HUES48 (cell line): ENCODE results near the gene TRPM2.

Experiments
- H3K27ac ChIP-seq: one replicate; pipeline ENCODE4 v1.7.0; 2013; ENCODE audit warnings: low read depth, low read length, inconsistent platforms
- H3K27me3 ChIP-seq: 2 replicates; pipeline ENCODE4 v1.6.1; 2013; ENCODE audit warnings: mild to moderate bottlenecking, low read length; ENCODE audit not compliant: control insufficient read depth, insufficient read depth
- H3K36me3 ChIP-seq: 2 replicates; pipeline ENCODE4 v1.6.1; 2013; ENCODE audit warnings: low read length; ENCODE audit not compliant: control insufficient read depth, insufficient read depth
- H3K4me1 ChIP-seq: 2 replicates; pipeline ENCODE4 v1.6.1; 2013; ENCODE audit warnings: mild to moderate bottlenecking, low read length; ENCODE audit not compliant: control insufficient read depth, insufficient read depth
- H3K4me3 ChIP-seq: 2 replicates; pipeline ENCODE4 v1.5.1; 2013; ENCODE audit warnings: mild to moderate bottlenecking, low read depth, low read length
- H3K9ac ChIP-seq: 2 replicates; pipeline ENCODE4 v1.6.1; 2013; ENCODE audit warnings: mild to moderate bottlenecking, low read depth, low read length, moderate library complexity
- H3K9me3 ChIP-seq: 2 replicates; pipeline ENCODE4 v1.6.1; 2013; ENCODE audit warnings: low read length; ENCODE audit not compliant: control insufficient read depth, insufficient read depth

Gene TRPM2

GRCh38 chr21:44428281-44428960 is 75.0 kb downstream of the TRPM2 start:
- Histone ChIP-seq H3K4me1 (no peaks in the 10 kb centered on the region), H3K27me3 (no peaks in the 10 kb centered on the region), H3K4me3 (no peak overlapping the region), H3K9me3 (peaks cover 11% of the 10 kb centered on the region), H3K36me3 (no peaks in the 10 kb centered on the region), H3K9ac (no peak overlapping the region), H3K27ac (no peak overlapping the region)

- Histone ChIP-seq H3K9me3 (peaks cover 11% of the 10 kb centered on the region), H3K27ac (no peak overlapping the region), H3K36me3 (no peaks in the 10 kb centered on the region), H3K4me3 (no peak overlapping the region), H3K9ac (no peak overlapping the region), H3K4me1 (no peaks in the 10 kb centered on the region), H3K27me3 (no peaks in the 10 kb centered on the region)
These were observed 76.5 kb downstream of the TRPM2 start for GRCh38 chr21:44429894-44430293.

DNA sequence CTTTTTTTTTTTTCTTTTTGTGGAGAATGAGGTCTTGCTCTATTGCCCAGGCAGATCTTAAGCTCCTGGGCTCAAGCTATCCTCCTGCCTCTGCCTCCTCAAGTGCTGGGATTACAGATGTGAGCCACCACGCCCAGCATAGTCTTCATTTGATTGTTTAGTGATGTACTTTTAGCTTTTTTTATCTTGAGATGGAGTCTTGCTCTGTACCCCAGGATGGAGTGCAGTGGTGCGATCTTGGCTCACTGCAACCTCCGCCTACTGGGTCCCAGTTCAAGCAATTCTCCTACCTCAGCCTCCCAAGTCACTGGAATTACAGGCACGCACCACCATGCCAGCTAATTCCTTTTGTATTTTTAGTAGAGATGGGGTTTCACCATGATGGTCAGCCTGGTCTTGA is 77.9 kb downstream of the TRPM2 start:
- Histone ChIP-seq H3K9ac (no peak overlapping the region), H3K36me3 (no peaks in the 10 kb centered on the region), H3K27ac (no peak overlapping the region), H3K4me3 (no peak overlapping the region), H3K27me3 (no peaks in the 10 kb centered on the region), H3K4me1 (no peaks in the 10 kb centered on the region), H3K9me3 (peaks cover 11% of the 10 kb centered on the region)

GRCh38 chr21:44432841-44433790 is 79.7 kb downstream of the TRPM2 start:
- no peaks in the 10 kb centered on the region for H3K36me3 ChIP-seq
- H3K27ac ChIP-seq, result no peak overlapping the region
- H3K4me3 ChIP-seq, result no peak overlapping the region
- H3K9me3 ChIP-seq, result peaks cover 11% of the 10 kb centered on the region
- no peak overlapping the region for H3K9ac ChIP-seq
- no peaks in the 10 kb centered on the region for H3K27me3 ChIP-seq
- H3K4me1 ChIP-seq, result no peaks in the 10 kb centered on the region

GRCh38 chr21:44433791-44434567 is 80.6 kb downstream of the TRPM2 start:
- H3K9me3 ChIP-seq, result peaks cover 6% of the 10 kb centered on the region
- no peaks in the 10 kb centered on the region for H3K27me3 ChIP-seq
- H3K9ac ChIP-seq, result no peak overlapping the region
- H3K4me3 ChIP-seq, result no peak overlapping the region
- H3K27ac ChIP-seq, result no peak overlapping the region
- H3K4me1 ChIP-seq, result no peaks in the 10 kb centered on the region
- no peaks in the 10 kb centered on the region for H3K36me3 ChIP-seq

- peaks cover 6% of the 10 kb centered on the region for H3K9me3 ChIP-seq
- no peaks in the 10 kb centered on the region for H3K4me1 ChIP-seq
- H3K36me3 ChIP-seq, result no peaks in the 10 kb centered on the region
- no peak overlapping the region for H3K27ac ChIP-seq
- H3K9ac ChIP-seq, result no peak overlapping the region
- no peaks in the 10 kb centered on the region for H3K27me3 ChIP-seq
- H3K4me3 ChIP-seq, result no peak overlapping the region
These were observed 81.1 kb downstream of the TRPM2 start for GRCh38 chr21:44434568-44434925.

- H3K9me3 ChIP-seq, result peaks cover under 1% of the 10 kb centered on the region
- H3K4me1 ChIP-seq, result no peaks in the 10 kb centered on the region
- H3K27ac ChIP-seq, result no peak overlapping the region
- H3K36me3 ChIP-seq, result no peaks in the 10 kb centered on the region
- no peak overlapping the region for H3K9ac ChIP-seq
- no peak overlapping the region for H3K4me3 ChIP-seq
- H3K27me3 ChIP-seq, result no peaks in the 10 kb centered on the region
These were observed 81.7 kb downstream of the TRPM2 start for GRCh38 chr21:44434936-44435635.

GRCh38 chr21:44436111-44436611 is 82.7 kb downstream of the TRPM2 start:
- Histone ChIP-seq H3K27me3 (no peaks in the 10 kb centered on the region), H3K4me1 (no peaks in the 10 kb centered on the region), H3K4me3 (no peak overlapping the region), H3K36me3 (no peaks in the 10 kb centered on the region), H3K27ac (no peak overlapping the region), H3K9ac (no peak overlapping the region), H3K9me3 (no peaks in the 10 kb centered on the region)

- Histone ChIP-seq H3K4me3 (no peak overlapping the region), H3K27ac (no peak overlapping the region), H3K4me1 (no peaks in the 10 kb centered on the region), H3K9me3 (no peaks in the 10 kb centered on the region), H3K36me3 (no peaks in the 10 kb centered on the region), H3K27me3 (no peaks in the 10 kb centered on the region), H3K9ac (no peak overlapping the region)
These were observed 83.5 kb downstream of the TRPM2 start for GRCh38 chr21:44436958-44437357.

GRCh38 chr21:44437371-44437695 is 83.9 kb downstream of the TRPM2 start:
- Histone ChIP-seq H3K4me1 (no peaks in the 10 kb centered on the region), H3K27me3 (no peaks in the 10 kb centered on the region), H3K9ac (no peak overlapping the region), H3K9me3 (no peaks in the 10 kb centered on the region), H3K36me3 (no peaks in the 10 kb centered on the region), H3K27ac (no peak overlapping the region), H3K4me3 (no peak overlapping the region)
